ENCODE data around the gene ECHDC3.

DNA sequence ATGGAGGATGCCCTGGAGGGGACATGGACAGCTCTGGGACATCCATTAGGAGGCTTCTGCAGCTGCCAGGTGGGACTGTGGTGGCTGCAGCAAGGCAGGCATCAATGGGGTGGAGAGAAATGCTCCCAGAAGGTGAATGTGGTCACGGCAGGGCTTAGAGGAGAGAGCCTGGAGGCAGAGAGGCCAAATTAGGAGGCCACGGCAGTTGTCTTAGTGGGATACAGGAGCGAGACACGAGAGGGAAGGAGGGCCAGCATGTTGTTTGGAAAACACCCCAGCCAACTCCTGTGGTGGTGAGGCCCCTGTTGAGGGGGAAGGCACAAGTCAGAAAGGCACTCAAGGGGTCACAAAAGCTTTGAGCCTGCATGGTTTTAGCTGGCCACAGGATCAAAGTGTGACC lies 14.6 kb upstream of the ECHDC3 start:
- TF ChIP-seq POLR2AphosphoS5 (IDR thresholded peaks at IDR 0.05; ENCODE audit: borderline replicate concordance, low read depth, low read length) (no peak), EZH2 (IDR thresholded peaks at IDR 0.05) (no peak)
